Epidermal melanocyte (primary cell): ENCODE measurements around the gene MFSD6.
"Not testable (repeated sequence)": the region's sequence is repeated elsewhere in the genome, so short reads cannot be mapped to it uniquely, and the experiment has no call there.

Experiments used
- DNase-seq: peaks from one replicate; pipeline ENCODE4 v3.0.0; 2011; ENCODE audit warnings: low spot score; ENCODE audit not compliant: insufficient read length

The MFSD6 gene

GRCh38 chr2:190405070-190405469 is 3.1 kb upstream of the MFSD6 start:
- no peak for DNase-seq

- DNase-seq, result no peak
Observed at GRCh38 chr2:190405995-190406394, 2.2 kb upstream of the MFSD6 start.

GRCh38 chr2:190406805-190407204 is 1.4 kb upstream of the MFSD6 start:
- DNase-seq, result no peak

GRCh38 chr2:190407246-190407661 is 901 bp upstream of the MFSD6 start:
- DNase-seq, result no peak

- DNase-seq, result no peak
Observed at GRCh38 chr2:190408538-190409271, 550 bp downstream of the MFSD6 start.

- DNase-seq, result no peak
Observed at GRCh38 chr2:190409616-190410015, 1.5 kb downstream of the MFSD6 start.

- DNase-seq, result no peak
Observed at GRCh38 chr2:190410166-190410565, 2.0 kb downstream of the MFSD6 start.

GRCh38 chr2:190412966-190413365 is 4.8 kb downstream of the MFSD6 start:
- DNase-seq, result no peak

GRCh38 chr2:190413421-190413820 is 5.3 kb downstream of the MFSD6 start:
- DNase-seq, result no peak

- DNase-seq, result no peak
Observed at GRCh38 chr2:190415251-190415650, 7.1 kb downstream of the MFSD6 start.

GRCh38 chr2:190415794-190416775 is 7.9 kb downstream of the MFSD6 start:
- DNase-seq, result no peak

- DNase-seq, result no peak
Observed at GRCh38 chr2:190417045-190417842, 9.1 kb downstream of the MFSD6 start.

GRCh38 chr2:190418727-190419126 is 10.6 kb downstream of the MFSD6 start:
- DNase-seq, result no peak

- DNase-seq, result no peak
Observed at GRCh38 chr2:190420801-190421200, 12.6 kb downstream of the MFSD6 start.

- DNase-seq, result no peak
Observed at GRCh38 chr2:190425221-190425866, 17.2 kb downstream of the MFSD6 start.

- no peak for DNase-seq
Observed at GRCh38 chr2:190425883-190426658, 17.9 kb downstream of the MFSD6 start.

GRCh38 chr2:190430866-190431265 is 22.7 kb downstream of the MFSD6 start:
- not testable (repeated sequence) for DNase-seq

GRCh38 chr2:190431907-190432306 is 23.8 kb downstream of the MFSD6 start:
- no peak for DNase-seq

GRCh38 chr2:190432567-190433231 is 24.5 kb downstream of the MFSD6 start:
- no peak for DNase-seq
